KBM-7 (cell line): ENCODE results near the gene SLC6A9.
A peak's percentile ranks its signal among the peaks of the same experiment; 100 is the strongest.

Experiments used
- DNase-seq: peaks from one replicate; pipeline ENCODE4 v3.0.0-alpha.2; 2015
- in situ Hi-C: fragments of 300-500 bp; cut with MboI; formaldehyde crosslinking; loops from 2 replicates; pipeline ENCODE4 v1.14.3; 2020; ENCODE audit warnings: low sequenced_read_pairs, low pct_unique_long_range_greater_than_20kb, mixed read lengths

SLC6A9 gene

DNA sequence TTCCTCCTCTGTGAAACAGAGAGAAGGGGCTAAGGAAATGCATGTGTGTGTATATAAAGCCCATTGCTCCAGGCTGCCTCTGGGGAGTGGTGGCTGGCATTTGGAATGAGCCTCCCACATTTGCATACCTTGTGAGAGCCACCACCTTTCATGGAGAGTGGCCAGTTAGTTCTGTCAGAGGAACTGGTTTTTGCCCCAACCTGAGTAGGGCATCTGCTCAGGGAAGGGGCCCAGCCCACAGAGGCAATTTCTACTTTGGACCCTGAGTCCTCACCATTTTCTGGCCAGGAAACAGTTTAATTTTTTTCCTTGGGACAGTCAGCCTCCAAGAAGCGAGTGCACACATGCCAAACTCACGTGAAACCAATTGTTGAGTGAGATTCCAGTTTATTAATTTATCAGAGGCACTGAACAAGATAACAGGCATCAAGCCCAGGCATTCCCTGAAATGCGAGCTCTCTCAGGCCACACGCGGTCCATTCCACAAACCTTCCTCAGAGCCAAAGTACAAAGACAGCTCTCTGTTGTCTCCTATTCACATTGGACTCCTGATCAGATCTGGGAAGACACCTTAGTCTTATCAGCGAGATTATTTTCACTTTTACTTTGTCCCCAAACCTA is 1.0 kb upstream of the SLC6A9 start:
- in situ Hi-C loops = no loop called here
- DNase-seq = no peak

DNA sequence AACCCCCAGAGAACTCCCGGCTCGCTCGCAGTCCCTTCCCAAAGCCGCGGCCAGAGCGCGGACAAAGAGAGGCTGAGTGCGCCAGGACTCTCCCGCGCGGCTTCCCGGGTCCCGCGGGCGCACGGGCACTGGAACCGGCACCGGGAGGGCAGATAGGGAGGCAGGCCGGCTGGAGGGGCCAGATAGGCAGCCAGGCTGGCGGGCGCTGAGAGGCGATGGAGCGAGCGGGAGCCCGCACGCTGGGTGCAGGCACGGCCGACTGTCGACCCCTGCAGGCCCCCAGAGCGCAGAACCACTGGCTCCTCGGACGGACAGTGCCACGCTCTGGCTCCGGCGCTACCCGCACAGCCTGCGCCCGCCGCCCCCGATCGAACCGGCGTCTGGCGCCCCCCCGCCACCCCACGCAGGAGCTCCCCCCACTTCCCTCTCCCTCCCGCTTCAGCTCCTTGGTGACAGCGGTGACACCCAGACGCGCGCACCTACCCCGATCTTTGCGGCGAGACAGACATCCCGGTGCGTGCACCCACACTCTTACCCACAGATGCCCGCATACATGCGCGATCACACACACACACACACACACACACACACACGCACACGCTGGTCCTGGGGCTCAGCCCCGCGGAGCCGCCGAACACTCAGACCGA is 534 bp downstream of the SLC6A9 start:
- in situ Hi-C loops = no loop called here
- DNase-seq = peak; percentile 60

DNA sequence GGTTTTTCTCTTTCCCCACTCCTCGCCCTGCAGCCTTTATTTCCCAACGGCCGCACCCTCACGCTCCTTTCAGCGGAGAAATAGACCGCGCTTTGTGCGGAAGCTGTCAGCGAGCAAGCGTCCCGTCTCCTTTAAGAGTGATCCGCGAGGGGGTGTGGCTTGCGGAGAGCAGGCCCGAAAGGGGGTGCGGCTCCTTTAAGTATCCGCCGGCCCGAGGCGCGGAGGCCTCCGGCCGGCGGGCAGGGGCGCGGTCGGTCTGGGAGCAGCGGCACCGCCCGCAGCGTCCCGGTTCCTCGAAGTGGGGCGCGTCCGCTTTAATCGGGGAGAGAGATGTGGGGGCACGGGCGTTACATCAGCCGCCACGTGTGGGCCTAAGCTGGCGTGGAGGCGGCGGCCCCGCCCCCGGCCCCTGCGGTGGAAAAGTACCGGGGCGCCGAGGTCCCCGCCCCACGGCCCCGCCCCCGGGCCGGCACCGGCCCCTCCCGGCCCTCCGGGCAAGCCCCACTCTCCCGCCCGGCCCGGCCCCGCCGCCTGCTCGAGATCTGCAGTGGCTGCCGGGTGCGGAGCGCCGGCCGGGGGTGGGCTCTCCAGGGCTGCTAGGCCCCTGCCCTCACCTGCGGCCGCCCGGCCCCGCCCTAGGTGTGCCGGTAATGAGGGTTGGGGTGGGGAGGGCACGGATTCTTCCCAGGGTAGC is 1.2 kb downstream of the SLC6A9 start:
- in situ Hi-C loops = no loop called here
- DNase-seq = peak; percentile 93

DNA sequence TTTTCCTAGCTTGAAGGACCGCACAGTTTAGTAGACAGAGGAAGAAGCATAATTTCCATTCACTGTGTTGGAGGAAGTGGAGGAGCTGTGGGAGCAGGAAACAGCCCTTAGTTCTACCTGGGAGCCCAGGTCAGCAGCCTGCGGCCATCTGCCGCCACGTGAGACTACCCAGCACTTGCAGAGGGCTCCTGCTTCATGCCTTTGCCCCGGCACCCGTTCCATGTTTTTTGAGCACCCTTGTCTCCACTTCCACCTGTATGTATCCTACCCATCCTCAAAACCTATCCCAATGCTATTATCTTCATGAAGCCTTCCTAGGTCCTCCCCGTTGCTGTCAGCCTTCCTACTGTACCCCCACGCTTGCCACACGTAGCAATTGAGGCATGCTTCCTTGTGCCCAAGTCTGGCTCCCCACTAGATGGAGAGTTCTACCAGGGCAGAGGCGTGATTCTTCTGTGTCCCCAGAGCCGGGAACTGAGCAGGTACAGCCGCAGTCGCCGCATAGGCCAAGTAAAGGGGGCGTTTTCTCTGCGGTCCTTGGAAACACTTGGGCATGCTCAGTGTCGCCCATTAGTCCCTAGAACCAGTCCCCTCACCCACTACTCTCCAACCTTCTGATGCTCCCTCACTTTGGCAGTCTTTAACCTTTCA is 1.9 kb downstream of the SLC6A9 start:
- in situ Hi-C loops = no loop called here
- no peak for DNase-seq

DNA sequence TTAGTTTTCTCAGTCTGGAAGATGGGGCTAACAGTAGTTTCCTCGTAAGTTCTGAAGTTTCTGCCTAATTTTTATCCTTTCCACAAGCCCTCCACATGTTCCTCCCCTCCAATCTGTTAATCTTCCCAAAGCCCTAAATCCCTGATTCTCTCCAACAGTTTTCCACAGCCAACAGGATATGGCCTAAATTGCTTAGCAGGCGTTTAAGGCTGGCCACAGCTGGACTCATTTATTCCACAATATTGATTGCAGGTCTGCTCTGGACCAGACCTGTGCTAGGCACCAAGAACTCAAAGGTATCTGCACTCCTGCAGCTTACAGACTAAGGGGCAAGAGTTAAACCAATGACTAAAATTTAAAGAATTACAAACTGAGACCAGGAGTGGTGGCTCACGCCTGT is 3.9 kb downstream of the SLC6A9 start:
- no peak for DNase-seq
- in situ Hi-C loops = no loop called here

DNA sequence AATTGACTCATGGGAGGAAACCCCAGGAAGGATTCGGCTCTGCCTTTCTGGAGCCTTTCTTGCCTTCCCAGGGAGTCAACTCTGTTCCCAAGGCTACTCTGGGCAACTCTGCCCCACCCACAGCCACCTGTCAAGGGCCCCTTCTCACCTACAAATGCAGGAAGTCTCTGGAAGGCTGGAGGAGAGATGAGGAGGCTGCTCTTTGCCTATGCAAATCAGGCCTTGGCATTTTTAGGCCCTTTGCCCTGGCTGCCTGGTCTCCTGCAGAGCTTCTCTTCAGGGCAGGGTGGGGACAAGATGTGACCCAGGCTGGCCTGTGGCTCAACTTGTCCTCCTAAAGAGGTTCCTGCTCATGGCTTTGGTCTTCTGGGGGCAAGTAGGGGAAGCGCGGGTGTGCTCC is 5.4 kb downstream of the SLC6A9 start:
- DNase-seq = no peak
- in situ Hi-C loops = no loop called here

DNA sequence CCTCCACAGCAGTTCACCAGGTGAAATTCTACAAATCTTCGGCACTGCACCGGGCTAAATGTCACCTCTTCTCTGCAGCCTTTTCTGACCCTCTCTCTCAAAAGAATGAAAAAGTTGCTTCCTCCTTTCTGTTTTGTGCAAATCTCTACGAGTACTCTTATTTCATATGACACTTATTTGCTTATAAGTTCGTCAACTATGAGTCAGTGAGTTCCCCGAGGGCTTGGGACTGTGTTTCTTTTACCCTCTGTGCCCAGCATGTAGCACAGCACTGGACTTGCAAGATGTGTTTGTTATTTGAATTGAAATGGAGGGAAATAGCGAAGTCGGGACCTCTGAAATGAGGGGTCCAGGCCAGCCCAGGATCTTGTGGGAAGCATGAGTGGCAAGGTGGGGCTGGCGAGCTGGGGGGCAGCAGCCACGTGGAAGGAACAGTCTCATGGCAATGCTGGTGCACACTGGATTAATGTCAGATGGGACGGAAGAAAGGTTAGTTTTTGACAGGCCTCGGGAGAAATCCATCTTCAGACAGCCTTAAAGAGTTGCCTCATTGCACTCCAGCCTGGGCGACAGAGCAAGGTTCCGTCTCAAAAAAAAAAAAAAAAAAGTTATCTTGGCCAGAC is 6.2 kb downstream of the SLC6A9 start:
- in situ Hi-C loops = no loop called here
- no peak for DNase-seq

DNA sequence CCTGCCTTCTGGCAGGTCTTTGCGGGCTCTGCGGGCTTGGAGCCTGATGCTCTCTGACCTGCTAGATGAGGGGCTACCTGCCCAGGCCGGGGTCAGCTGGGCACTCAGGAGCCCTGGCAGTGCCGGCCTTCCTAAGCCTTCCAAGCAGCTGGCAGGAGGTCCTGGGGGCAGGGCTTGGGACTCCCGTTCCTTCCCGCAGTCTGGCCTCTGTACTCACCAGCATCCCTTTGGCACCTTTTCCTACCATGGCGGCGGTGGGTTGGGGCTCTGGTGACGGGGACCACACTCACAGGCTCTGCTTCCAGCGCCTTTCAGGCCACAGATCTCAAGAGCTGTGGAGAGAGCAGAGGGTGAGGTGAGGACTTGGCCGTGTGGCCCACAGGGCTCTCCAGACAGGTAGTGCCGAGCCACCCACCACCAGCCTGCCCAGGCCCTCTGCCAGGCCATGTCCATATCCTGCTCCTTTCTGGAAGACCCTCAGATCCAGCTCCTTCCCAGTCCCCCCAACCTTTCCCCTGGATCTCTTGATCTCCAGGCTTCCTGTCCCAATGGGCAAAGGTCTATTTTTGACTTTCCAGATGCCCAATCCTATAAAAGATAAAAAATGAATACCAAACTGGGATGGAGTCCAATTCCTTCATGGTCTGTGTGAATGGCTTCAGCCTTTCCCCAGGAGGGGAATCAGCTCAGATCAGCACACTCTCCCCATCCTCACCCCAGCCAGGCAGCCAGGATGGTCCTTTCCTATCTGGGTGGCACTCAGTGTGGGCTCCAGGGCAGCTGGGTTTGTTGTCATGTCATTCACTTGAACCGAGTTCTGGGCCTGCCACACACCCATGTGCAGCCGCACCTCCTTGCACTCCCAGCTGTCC is 7.0 kb downstream of the SLC6A9 start:
- in situ Hi-C loops = no loop called here
- DNase-seq = no peak

DNA sequence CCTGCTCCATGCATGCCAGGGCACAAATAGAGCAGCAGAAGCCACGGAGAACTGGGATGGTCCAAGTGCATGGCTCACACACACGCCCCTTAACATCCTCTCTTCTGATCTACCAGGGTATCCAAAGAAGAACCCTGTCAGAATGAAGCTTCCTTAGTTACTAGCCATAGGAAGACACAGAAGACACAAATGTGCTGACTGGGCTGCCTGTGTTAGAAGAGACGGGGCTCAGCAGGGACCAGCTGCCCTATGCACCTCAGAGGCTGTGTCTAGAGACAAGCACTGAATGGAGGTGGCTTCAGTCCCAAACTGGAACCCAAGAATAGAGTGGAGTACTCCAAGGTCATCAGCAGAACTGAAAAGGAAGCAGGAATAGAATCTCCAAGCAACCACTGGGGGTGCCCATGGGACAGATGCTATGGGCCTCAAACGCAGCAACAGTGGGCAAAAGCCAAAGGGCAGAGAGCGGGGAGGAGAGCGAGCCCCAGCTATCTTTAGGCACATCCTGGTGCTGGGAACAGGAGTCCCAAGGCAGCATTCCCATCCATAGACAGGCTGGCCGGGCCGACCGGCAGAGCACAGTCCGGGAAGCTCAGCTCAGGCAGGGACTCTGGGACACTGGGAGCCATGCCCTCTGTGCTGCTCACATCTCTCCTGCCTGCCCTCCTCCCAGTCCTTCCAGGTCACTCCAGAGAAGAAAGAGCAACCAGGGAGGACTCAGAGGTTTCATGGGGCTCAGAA is 9.5 kb downstream of the SLC6A9 start:
- in situ Hi-C loops = no loop called here

DNA sequence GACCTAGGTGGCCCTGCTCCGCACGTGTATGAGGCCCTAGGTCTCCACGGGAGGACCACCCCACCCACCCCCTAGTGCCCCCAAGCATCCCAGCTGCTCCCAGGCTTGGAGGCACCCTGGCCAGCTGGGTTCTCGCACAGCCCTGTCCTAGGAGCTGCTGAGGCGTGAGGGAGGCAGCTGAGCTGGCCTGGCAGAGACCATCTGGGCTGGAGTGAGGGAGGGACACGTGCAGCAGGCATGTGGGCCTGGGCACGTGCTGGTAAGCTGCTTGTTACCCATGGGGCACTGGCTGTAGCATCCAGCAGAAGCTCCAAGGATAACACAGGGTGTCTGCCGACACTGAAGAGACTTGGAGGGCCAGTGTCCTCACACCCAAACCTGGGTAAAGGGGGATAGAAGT is 10.1 kb downstream of the SLC6A9 start:
- in situ Hi-C loops = no loop called here
- DNase-seq = no peak

More for the DNA sequence above, 9.5 kb downstream of the SLC6A9 start:
- DNase-seq = no peak

DNA sequence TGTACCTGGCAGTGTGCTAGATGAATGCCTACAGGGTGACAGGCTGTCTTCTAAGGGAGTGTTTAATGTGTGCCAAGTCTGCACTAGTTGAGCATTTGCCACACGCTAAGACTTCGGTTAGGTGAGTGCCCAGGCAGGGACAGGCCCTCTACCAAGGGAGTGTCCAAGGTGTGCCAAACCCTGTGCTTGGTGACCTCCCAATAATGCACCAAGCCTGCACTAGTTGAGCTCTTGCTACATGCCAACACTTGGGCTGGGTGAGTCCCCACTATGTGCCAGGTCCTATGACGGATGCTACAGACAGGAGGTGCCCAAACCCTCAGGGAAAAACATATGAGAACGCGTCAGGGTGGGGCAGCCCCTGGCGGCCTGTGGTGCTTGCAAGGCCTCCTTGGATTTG is 10.8 kb downstream of the SLC6A9 start:
- DNase-seq = no peak
- in situ Hi-C loops = no loop called here

DNA sequence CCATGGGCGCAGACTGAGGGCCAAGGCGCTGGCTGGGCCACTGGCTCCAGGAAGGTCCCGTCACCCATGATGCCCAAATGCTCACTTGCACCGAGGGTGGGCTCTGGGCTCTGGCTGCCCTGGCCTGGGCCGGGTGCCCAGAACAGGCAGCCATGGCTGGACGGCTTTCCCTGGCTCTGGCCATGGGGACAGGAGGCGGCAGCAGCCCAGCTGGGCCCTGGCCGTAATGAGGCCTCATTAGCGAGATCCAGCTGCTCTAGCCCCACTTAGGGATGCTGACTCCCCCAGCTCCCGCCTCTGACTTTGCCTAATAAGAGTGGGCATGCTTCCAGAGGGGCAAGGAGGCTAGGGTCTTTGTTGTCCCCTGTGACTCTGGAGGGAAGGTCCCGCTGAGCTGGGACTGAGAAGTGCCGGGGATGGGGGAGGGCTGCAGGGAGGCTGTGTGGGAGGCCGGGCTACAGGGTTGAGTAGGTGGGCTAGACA is 11.8 kb downstream of the SLC6A9 start:
- in situ Hi-C loops = no loop called here

DNA sequence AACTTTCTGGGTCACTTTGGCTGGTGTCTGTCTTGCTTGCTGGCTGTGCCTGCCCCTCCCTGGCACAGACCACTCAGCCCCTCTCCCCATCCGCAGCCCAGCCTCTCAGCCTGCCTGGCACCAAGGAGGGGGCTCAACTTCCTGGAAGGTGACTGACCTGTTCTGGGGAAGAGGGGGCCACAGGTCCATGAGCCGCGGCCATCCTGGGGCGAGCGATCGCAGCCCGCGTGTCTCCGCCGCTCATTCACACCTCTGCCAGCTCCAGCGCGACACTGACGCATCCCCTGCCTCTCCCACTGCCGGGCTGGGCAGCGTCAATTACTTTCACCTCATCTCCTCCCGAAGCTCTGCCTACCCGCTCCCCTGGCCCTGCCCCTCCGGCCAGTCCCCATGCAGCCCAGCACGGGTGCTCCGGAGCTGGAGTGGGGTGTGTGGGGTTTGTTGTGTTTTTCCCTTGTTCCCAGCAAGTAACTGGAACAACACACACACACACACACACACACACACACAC is 14.3 kb downstream of the SLC6A9 start:
- in situ Hi-C loops = no loop called here
- no peak for DNase-seq

More for the DNA sequence above, 11.8 kb downstream of the SLC6A9 start:
- DNase-seq = no peak

DNA sequence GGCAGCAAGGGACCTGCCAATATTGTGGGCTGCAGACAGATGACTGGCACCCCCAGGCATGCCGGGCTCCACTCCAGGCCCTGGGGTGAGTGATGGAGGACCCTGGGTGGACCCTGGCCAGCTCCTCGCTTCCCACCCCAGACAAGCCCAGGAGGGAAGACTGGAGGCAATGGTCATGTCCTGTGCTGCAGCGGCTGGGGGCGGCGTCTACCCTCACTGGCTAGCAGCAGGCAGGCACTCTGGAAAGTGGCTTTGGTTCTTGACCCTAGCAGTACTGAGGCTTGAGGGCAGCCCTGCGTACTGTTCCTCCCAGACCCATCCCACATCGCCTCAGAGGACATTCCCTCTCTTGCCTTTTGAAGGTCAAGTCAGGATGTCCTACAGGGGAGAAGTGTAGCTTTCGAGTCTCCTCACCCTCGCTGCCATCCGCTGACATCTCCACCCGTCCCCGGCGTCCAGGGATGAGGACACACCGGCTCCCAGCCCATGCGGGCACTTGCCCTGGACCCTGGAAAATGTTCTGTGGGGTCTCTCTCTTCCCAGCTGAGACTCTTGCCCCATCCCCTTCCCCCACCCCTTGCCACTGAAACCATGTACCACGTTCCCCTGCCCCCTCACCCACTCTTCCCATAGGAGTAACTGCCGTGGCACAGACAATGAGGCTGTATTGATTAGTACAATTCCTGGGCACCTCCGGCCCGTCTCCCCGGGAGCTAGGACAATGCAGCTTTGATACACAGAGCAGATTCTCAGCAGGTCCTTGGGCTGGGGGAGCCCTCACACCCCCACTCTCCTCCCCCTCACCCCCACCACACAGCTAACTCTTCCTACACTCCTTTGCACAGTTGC is 15.0 kb downstream of the SLC6A9 start:
- no peak for DNase-seq
- in situ Hi-C loops = no loop called here

DNA sequence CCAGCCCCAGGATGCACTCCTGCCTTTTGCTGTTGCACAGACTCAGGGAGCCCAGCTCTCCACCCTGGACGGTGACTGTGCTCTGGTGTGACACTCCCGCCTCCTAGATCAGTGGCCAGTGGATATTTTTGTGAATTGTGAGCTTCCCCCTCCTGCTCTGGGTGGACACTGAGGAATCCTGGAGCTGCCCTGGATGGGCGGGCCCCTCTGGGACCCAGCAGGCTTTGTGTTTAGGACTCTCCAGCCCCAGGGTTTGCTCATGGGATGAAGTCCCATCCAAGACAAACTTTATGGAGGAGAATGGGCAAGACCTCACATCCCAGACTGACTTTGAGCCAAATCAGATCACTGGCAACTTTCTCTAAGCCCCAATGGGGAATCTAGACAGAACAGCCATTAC is 16.1 kb downstream of the SLC6A9 start:
- DNase-seq = no peak
- in situ Hi-C loops = no loop called here

DNA sequence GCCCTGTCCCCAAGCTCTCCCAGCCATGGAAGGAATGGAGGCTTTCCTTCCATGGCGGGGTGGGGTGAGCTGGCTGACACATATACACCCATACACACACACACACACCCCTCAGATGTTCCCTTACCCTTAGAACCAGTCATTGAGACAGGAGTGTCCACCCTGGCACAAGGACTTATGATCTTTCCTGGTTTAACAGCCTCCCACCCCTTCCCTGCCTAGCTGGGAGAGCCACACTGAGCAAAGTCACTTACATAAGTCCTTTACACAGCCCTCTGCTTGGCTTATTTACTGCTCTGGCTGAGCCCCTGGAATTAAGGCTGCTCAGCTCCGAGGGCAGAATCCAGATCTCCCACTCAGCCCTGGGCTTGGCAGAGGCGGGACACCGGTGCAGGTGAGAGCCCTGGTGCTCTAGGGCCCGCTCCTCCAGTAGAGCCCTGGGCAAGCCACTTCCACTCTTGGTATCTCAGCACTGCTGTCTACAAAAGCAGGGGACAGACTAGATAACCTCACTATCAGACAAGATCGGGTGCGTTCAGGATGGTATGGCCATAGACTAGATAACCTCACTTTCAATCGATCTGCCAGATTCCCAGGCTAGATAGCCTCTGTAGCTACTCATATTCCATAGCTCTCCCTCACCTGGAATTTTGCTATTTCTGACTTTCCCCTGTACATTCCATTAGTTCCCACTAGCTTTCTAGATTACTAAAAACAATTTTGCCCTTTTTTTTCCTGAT is 16.7 kb downstream of the SLC6A9 start:
- no peak for DNase-seq
- in situ Hi-C loops = no loop called here
